Ovary (tissue), 3 donors: ENCODE data around the gene TSPAN2.

Source experiments
- EP300 ChIP-seq: sonication (generic); formaldehyde crosslinking; IDR thresholded peaks from one replicate; pipeline ENCODE4 v1.6.1; 2017; ENCODE audit warnings: antibody characterized with exemption
- POLR2A ChIP-seq: fragments of 450-650 bp; IDR thresholded peaks from one replicate; pipeline ENCODE4 v1.6.1; 2017; ENCODE audit warnings: antibody characterized with exemption, mild to moderate bottlenecking, moderate library complexity
- TF ChIP-seq, protein P1 (sequence below), 3 donors: fragments of 450-650 bp in 2 of 3; fragments of 200-600 bp in 1 of 3; IDR thresholded peaks; one replicate each; pipeline versions ENCODE4 v1.5.1 to v1.8.0; 2016 to 2022; ENCODE audit warnings: antibody characterized with exemption in 3 of 3, mild to moderate bottlenecking in 1 of 3
- donor health status: DM: no; HTN: no; CAD: no.

DNA sequence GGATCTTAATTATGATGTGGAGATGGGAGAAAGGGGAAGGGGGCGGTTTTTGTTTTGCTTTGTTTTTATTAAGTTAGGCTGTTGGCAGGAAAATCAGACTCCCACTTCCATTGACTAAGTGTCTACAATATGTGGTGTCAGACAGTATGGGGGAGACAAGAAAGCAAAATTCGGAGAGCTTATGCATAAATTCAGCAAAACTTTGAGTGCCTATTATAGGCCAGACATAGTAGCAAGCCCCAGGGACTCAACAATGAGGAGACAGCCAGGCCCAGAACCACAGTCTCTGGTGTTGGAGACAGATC is 835 bp upstream of the TSPAN2 start:
- TF ChIP-seq, protein P1, sequence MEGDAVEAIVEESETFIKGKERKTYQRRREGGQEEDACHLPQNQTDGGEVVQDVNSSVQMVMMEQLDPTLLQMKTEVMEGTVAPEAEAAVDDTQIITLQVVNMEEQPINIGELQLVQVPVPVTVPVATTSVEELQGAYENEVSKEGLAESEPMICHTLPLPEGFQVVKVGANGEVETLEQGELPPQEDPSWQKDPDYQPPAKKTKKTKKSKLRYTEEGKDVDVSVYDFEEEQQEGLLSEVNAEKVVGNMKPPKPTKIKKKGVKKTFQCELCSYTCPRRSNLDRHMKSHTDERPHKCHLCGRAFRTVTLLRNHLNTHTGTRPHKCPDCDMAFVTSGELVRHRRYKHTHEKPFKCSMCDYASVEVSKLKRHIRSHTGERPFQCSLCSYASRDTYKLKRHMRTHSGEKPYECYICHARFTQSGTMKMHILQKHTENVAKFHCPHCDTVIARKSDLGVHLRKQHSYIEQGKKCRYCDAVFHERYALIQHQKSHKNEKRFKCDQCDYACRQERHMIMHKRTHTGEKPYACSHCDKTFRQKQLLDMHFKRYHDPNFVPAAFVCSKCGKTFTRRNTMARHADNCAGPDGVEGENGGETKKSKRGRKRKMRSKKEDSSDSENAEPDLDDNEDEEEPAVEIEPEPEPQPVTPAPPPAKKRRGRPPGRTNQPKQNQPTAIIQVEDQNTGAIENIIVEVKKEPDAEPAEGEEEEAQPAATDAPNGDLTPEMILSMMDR (IDR thresholded peaks at IDR 0.05): no peak
- no peak for TF ChIP-seq POLR2A
- no peak for TF ChIP-seq EP300
